NCI-H1694 (cell line): ENCODE measurements around the gene RPS2.

ENCODE experiments used
- DNase-seq: peaks from one replicate; lab custom pipeline; 2025; lab: John Stamatoyannopoulos, UW

The RPS2 gene

DNA sequence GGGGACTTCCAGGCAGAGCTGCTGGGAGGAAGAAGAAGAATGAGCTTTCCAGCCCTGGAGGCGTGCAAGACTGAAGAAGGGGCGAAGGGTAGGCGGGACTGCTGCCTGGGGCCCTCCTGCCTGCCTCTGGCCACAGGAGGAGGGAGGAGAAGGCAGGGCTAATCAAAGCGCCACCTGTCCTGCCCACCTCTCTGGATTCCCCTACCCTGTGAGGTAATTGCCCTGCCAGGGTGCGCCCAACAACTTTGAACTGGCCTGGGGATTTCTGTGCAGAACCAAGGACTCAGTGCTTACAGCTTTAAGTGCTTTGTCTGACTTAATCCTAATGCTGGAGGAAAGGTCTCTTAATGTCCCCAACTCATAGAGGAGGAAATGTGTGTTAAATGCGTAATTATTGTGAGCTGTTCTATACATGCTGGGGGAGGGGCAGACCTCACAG lies 16.8 kb upstream of the RPS2 start, which contains the start of gene NOXO1:
Gene NOXO1 (minus strand): TSS at position 72 of the 439 bp plus-strand sequence. CDS start 290 bp downstream, outside the sequence.
- no peak for DNase-seq

DNA sequence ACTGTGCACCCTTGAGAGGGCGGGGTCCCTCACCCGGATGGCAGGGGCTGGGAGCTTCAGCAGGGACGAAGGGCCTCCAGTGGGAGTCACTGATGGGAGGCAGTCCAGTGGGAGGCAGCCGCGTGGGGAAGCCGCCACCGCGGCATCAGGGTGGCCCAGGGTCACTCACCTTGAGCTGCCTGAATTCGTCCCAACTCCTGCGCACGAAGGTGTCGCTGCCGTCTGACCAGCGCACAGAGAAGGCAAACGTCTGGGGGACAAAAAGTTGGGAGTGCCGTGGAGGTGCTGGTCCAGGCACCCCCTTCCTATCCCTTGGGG lies 16.1 kb upstream of the RPS2 start:
- no peak for DNase-seq

DNA sequence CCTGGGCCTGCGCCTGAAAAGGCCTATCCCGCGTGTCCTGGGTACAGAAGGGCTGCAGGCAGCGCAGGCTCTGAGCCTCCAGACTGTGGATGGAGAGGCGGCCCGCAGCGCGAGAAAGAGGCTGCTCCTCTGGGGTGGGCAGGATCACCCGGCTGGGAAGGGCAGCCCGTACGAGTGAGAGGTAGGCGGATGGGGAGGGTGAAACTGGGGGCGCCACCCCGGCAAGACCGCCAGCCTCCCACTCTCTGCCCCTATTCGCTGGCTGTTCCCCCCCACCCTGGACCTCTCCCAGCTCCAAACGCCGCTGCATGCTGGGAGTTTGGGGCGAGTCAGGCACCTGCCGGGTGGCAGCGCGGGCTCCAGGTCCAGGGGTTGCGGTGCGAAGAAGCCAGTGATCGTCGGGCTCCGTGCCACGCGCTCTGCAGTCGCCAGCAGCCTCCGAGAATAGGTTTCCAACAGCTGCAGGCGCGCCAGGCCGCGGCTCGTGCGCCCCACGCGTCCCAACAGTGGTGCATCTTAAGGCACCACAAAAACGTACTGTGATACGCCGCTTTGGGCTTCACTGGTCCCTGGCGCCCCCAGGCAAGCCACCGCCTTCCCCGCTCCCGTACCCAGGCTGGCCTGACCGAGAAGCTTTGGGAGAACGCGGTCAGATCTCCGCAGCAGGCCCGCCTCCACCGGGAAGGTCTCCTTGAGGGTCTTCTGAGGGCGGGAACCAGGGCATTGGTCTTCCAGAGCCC lies 15.6 kb upstream of the RPS2 start:
- DNase-seq = no peak

DNA sequence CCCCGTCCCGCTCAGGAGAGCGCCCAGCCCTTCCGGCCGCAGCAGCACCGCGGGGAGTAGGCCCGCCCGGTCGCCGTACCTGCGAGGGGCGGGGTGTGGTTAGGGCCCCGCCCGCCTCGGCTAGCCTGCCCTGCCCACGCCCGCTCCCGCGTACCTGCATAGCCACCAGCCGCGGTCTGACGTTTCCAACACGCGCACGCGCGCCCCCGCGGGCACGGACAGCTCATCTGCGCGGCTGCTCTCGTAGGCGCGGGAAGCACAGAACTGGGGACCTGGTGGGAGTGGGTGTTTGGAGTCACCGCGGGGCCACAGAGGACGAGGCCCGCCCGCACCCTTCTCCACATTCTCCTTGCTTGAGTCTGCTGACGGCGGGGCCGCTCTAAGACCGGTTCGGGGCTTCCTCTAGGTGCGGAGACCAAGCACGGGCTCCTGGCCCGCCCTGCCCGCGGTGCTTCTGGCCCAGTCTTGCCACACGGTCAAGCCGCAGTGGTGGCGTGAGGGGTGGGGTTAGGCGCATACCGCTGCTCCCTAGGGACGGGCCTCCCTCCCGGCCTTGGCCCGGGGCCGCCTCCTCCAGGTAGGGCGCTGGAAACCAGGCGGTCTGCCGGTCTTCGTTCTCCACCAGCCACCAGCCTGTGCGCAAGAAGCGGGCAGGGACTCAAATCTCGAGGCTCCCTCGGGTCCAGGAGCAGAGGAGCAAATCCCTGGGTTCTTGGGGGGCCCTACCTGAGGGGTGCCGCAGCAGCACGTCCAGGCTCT lies 14.8 kb upstream of the RPS2 start:
- no peak for DNase-seq

DNA sequence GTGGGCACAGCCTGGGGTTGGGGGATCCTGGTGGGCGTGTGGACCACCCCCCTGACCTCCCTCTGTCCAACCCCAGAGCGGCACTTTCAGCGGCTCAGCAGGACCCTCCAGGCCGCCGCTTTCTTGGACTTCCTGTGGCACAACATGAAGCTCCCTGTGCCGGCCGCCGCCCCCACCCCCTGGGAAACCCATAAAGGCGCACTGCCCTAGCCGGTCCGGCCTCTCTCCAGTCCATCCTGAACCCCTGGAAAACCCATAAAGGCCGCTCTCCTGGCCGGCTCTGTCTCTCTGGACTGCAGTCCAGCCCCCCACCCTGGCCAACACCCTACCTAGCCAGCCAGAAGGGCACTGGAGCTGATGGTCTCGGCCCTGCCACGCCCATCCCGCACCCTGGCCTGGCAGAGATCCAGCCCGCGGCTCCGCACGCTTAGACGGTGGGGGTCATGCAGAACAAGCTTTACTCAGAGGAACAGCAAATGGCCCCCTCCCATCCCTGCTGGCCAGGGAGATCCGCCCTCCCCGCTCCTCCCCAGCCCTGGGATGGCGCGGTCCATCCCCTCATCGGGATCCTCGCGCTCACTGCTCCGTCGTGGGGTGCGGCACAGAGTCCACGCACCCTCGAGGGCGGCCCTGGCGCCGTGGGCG lies 14.0 kb upstream of the RPS2 start:
- DNase-seq = no peak

DNA sequence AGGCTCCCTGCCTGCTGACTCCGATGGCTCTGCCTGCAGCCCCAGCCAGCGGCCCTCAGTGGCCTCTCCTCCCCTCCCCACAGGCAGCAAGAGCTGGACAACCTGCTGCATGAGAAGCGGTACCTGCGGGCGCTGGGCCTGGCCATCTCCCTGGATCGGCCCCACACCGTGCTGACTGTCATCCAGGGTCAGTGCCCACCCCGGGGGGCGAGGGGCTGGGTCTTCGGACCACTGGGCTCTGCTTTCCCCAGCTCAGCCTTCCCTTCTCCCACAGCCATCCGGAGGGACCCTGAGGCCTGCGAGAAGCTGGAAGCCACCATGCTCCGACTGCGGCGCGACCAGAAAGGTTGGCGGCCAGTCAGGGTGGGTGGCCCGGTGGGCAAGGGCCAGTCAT lies 13.2 kb upstream of the RPS2 start:
- no peak for DNase-seq

DNA sequence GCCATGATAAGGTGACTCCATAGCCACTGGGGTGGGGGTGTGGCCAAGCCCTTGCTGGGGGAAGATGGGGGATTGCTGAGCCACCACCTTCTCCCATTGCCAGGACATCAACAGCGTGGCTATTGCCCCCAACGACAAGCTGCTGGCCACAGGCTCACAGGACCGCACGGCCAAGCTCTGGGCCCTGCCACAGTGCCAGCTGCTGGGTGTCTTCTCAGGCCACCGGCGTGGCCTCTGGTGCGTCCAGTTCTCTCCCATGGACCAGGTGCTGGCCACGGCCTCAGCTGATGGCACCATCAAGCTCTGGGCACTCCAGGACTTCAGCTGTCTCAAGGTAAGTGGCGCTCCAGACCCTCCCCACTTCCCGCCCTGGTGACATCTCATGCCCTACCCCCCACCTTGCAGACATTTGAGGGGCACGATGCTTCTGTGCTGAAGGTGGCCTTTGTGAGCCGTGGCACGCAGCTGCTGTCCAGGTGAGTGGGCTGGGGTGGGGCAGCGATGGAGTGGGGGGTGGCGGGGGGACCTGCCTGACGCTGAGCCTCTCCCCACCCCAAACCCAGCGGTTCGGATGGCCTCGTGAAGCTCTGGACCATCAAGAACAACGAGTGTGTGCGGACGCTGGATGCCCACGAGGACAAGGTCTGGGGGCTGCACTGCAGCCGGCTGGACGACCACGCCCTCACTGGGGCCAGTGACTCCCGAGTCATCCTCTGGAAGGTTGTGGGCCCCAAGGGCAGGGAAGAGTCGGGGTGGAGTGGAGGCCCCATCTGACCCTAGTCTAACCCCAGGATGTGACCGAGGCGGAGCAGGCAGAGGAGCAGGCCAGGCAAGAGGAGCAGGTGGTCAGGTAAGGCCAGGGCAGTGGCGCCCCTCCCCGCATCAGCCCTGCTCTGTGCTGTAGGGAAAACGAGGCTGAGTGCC lies 12.6 kb upstream of the RPS2 start:
- no peak for DNase-seq

DNA sequence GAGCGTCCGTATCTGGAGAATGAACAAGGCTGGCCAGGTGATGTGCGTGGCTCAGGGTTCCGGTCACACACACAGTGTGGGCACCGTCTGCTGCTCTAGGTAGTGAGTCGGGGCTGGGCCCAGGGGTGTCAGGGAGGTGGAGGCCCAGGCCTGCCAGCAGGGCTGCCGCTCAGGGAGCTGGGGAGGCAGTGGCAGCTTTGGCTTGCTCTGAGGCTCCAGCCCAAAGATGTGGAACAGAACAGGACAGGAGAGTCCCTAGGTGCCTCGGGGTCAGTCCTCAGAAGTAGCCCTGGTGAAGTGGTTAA lies 11.5 kb upstream of the RPS2 start:
- DNase-seq = no peak

DNA sequence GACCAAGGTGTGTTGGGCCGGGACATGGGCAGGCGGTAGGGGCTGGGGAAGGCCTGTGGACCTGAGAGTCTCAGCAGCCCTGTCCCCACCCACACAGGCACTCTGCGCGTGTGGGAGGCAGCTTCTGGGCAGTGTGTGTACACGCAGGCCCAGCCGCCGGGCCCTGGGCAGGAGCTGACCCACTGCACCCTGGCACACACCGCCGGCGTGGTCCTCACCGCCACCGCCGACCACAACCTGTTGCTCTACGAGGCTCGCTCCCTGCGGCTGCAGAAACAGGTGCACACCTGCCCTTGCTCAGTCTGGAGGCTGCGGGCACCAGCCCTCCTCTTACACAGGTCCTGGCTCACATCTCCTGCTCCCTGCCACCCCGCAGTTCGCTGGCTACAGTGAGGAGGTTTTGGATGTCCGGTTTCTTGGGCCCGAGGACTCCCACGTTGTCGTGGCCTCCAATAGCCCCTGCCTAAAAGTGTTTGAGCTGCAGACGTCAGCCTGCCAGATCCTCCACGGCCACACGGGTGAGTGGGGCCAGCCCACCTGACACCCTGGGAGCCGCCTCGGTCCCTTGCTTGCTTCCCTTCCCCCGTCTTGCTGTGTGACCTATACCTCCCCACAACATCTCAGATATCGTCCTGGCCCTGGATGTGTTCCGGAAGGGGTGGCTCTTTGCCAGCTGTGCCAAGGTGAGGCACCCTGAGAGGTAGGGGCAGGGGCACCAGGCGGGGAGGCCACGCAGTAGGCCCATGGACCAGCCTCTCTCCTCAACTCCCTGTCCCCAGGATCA lies 11.0 kb upstream of the RPS2 start:
- DNase-seq = no peak

DNA sequence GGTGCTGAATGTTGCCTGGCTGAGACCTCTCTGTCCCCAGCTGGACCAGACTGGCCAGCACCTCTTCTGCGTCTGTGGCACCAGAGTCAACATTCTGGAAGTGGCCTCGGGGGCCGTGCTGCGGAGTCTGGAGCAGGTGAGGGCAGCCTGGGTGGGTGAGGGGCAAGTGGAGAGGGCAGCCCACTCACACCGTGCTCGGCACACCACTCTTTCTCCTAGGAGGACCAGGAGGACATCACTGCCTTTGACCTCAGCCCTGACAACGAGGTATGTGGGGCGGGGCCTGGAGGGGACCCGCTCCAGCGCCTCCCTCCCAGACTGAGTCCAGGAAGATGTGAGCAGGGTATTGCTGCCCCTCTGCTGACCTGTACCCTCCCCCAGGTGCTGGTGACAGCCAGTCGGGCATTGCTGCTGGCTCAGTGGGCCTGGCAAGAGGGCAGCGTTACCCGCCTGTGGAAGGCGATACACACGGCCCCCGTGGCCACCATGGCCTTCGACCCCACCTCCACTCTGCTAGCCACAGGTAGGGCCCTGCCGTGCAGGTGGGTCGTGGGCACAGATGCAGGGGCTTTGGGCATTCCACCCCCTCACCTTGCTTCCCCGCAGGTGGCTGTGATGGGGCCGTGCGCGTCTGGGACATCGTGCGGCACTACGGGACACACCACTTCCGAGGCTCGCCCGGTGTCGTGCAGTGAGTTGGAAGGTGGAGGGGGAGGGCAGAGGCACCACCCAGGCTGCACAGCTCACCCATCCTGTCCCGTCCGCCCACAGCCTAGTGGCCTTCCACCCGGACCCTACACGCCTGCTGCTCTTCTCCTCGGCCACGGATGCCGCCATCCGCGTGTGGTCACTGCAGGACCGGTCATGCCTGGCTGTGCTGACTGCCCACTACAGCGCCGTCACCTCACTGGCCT lies 9.8 kb upstream of the RPS2 start:
- DNase-seq = no peak

DNA sequence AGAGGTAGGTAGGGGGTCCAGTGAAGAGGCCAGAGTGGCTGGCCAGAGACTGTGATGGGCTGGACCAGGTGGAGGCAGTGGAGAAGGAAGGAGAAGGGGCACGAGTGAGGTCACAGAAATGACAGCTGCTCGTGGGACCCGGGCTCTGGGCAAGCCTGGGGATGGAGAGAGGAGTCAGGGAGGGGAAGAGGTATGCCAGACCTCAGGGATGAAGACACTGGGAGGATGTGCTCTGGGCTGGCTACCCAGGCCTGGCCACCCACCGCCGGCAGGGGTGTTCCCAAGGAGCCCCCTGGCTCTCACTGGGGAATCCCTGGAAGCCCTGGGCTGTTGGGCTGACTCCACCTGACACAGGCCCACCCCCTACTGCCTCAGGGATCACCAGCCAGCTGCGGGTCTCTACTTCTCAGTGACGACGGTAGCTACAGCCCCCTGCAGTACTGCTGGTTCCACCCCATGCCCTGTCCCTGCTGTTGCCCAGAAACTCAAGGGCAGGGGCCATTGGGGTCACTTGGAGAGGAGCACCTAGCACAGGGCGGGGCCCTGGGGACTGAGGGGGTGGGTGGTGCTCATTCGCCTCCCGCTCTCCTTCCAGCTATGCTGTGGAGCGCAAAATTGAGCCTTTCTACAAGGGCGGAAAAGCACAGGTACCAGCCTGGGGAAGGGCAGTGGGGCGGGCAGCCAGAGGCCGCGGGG lies 9.0 kb upstream of the RPS2 start:
- DNase-seq = no peak

DNA sequence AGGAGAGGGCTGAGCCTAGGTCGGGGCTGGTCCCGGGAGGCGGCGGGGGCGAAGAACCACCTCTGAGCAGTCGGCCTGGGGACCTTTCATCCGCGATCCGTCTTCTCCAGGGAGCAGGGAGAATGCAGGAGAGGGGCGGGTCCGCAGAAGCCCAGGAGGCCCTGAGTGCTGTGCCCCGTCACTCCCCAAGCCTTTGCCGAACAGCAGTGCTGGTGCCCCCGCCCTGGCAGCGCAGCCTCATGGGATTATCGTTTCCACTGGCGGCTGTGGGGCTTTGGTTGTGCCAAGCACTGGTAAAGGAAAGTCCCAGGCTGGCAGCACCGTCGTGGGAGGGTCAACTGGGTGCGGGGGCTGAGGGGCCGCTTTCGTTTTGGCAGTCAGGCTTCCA lies 7.9 kb upstream of the RPS2 start:
- no peak for DNase-seq

DNA sequence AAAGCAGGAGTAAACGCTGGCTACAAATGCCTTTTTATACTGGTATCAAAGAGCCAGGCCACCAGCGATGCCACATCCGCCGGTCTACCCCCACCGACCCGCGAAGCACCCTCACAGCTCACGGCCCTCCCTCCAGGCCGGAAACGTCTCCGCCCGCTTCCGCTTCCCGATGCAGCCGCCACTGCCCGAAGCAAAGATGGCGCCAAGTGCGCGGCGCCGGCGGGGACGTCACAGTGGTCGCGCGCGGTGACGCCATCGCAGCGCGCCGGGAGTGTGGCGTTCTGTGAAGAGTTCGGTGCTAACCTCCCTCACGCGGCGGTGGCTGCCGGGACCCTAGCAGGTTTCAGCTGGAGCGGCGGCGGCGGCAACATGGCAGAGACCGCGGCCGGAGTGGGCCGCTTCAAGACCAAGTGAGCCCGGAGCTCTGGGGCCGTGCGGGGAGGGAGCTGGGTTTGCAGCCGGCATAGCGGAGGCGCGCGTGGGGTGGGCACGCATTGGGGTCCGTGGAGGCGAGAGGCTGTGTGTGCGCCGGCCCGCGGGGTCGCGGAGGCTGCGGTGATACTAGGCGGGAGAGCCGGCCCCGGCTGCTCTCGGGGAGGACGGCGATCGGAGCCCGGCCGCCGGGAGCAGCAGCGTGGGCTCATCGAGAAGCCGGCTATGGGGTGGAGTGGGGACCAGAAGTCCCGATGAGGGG lies 7.3 kb upstream of the RPS2 start, which contains the start of gene TBL3:
Gene TBL3 (plus strand): TSS at position 258 of the 694 bp plus-strand sequence. CDS start 112 bp downstream, at position 370.
- DNase-seq = peak; percentile 57

DNA sequence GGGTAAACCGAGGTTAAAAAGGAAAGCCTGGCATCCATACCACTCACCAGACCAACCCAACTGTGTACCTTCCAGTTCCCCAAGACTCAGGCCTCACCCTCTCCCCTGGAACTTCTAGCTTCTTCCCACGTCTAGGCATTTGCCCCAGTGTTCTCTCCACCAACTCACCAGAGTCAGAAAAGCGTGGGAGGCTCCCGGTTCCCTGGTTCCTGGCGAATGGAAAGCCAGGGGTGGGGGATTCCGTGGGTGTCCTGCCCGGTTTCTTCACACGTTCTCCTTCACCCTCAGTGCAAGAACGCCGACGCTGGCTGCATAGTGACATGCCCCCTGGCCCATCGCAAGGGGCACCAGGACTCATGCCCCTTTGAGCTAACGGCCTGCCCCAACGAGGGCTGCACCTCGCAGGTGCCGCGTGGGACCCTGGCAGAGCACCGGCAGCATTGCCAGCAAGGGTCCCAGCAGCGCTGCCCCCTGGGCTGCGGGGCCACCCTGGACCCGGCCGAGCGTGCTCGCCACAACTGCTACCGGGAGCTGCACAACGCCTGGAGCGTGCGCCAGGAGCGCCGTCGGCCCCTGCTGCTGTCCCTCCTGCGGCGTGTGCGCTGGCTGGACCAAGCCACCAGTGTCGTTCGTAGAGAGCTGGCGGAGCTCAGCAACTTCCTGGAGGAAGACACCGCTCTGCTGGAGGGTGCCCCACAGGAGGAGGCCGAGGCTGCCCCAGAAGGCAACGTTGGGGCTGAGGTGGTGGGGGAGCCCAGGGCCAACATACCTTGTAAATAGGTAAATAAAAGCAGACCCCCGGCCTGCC lies 3.7 kb upstream of the RPS2 start:
- no peak for DNase-seq

DNA sequence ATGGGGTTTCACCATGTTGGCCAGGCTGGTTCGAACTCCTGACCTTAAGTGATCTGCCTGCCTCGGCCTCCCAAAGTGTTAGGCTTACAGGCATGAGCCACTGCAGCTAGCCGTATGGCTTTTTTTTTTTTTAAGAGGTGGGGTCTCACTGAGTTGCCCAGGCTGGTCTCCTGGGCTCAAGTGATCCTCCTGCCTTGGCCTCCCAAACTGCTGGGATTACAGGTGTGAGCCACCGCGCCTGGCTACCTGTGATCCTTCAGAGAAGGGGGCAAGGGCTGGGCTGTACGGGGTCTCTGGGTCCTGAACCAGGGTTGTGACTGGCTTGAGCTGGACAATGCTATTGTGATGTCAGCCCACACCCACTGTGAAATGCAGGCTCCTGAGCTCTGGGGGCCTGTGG lies 1.8 kb upstream of the RPS2 start, which contains the start of gene RNF151:
Gene RNF151 (plus strand): TSS at position 397 of the 400 bp plus-strand sequence. CDS start 26 bp downstream, outside the sequence.
- no peak for DNase-seq

DNA sequence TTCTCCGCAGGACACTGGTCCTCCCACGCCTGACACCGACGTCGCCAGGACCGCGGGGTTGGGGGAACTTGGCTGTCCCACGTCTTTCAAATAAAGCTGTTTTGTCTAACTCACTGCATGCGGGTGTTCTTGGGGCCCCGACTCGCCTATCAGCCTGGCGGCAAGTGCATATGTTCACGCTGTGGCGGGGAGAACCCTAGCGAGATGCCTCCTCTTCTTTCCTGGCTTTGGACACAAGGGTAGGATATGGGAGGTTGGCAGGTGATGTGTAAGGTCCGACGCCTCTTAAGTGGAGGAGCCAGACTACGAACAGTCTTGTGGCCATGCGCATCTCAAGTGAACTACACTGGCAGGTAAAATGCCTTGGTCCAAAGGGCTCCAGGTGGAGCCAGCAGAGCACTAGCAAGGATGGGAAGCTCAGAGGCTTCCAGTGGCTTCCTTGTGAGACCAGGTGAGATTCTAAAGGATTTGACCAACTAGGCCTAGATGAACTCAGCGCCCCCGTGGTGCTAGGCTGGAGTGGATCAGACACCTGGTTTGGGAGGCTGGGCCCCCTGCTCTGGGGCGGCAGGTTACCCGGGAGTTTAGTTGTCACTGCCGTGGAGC lies 873 bp upstream of the RPS2 start:
- DNase-seq = no peak

DNA sequence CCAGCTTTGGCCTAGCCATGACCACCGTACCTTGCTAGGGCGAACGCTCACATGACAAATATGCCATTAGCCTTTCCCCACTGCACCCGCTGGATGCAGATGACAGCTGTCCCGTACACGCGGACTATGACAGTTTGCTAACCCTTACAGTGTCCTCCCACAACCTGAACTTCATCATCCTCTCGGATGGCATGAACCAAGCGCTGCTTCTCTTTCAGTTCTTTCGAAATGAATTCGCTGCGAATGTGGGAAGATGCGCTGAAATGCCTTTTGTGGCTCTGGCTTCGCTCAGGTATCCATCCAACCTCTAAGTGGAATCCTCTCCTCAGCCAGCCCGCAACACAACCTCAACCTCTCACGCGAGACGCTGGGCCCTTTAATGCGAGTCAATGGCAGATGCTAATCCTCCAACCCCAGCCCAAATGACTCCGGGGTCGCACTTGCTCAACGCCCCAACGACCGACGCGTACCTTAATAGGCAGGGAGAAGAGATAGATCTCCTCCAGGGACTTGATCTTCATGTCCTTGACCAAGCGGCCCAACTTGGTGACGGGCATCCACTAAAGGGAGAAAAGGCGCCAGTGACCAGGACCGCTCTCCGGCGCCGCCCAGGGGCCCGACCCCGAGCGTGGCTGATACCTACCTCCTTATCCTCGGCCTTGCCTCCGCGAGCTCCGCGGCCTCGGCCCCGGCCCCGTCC lies 670 bp downstream of the RPS2 start:
- no peak for DNase-seq
